GM13977 (cell line): ENCODE data around the gene PKP1.
"Not testable (repeated sequence)": the region's sequence is repeated elsewhere in the genome, so short reads cannot be mapped to it uniquely, and the experiment has no call there.

Source experiments
- DNase-seq: peaks from one replicate; pipeline ENCODE4 v3.0.0; 2012; ENCODE audit warnings: low spot score
- CTCF ChIP-seq: IDR thresholded peaks from 2 replicates; pipeline ENCODE4 v1.5.1; 2012; ENCODE audit warnings: mild to moderate bottlenecking, control low read depth; ENCODE audit not compliant: insufficient read depth; ENCODE audit errors: extremely low read depth, missing control alignments
- in situ Hi-C: fragments of 300-500 bp; cut with MboI; formaldehyde crosslinking; loops from one replicate; pipeline ENCODE4 v1.12.0; 2022; ENCODE audit warnings: low sequenced_read_pairs, low pct_unique_long_range_greater_than_20kb, mixed read lengths, inconsistent platforms; ENCODE audit not compliant: unreplicated experiment

The PKP1 gene

DNA sequence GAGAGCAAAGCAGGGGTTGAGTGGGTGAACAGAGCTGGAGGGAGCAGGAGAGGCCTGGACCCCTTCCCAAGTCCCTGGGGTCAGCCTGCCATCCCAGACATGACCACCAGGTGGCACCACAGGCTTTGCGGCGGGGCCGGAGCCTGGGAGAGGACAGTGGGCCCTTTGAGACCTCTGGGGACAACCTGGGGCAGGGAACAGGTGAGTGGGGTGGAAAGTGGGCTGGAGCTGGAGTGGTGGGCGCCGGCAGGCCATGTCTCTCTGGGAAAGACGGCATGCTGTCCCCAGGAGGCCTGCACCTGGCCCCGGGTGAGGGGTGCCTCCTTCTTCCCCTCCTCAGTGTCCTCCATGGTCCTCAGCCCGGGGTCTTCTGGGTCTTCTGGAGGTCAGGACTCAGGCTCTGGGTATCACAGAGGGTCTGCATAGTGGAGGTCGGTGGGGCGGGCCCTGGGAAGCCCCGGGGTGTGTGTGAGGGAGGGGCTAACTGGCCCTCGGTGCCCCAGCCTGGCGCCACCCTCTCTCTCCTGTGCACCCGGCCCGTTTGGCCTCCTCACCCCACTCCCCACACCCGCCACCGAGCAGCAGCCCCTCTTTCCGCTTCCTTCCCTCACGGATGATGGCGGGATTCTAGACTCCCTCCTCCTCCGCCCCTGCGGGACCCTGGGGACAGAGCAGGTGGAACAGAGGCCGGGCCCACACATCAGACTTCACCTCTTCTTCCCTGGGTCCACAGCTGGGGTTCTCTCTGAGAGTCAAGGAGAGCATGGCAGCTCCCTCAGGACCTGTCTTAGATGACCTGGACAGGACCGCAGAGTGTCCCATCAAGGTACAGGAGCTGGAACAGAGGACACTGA is 28.5 kb upstream of the PKP1 start:
- TF ChIP-seq CTCF, result peak; percentile 96
- DNase-seq, result peak; percentile 91
- in situ Hi-C loops, result no loop called here

DNA sequence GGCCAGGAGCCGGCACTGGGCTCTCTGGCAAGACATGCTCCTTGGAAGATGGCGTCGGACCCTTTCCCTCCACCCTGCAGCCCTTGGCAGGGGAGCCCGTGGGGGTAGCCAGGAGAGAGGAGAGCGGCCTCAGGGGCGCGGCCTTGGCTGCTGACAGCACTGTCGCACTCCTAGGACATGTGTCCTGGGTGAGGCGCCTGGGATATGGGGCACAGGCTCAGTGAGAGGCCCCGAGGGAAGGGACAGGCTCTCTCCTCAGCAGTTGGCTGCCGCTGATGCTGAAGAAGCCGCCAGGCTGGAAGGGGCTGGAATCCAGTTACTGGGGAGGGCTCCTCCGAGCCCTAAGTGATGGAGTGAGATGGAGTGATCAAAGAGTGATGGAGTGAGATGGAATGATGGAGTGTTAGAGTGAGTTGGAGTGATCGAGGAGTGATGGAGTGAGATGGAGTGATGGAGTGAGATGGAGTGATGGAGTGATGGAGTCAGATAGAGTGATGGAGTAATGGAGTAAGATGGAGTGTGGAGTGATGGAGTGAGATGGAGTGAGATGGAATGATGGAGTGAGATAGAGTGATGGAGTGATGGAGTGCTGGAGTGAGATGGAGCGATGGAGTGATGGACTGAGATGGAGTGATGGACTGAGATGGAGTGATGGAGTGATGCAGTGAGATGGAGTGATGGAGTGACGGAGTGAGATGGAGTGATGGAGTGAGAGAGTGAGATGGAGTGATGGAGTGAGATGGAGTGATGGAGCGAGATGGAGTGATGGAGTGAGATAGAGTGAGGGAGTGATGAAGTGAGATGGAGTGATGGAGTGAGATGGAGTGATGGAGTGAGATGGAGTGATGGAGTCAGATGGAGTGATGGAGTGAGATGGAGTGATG is 27.6 kb upstream of the PKP1 start:
- DNase-seq, result peak; percentile 17
- in situ Hi-C loops, result no loop called here
- no peak for TF ChIP-seq CTCF

DNA sequence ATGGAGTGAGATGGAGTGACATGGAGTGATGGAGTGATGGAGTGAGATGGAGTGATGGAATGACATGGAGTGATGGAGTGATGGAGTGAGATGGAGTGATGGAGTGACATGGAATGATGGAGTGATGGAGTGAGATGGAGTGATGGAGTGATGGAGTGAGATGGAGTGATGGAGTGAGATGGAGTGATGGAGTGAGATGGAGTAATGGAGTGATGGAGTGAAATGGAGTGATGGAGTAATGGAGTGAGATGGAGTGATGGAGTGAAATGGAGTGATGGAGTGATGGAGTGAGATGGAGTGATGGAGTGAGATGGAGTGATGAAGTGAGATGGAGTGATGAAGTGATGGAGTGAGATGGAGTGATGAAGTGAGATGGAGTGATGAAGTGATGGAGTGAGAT is 25.2 kb upstream of the PKP1 start:
- in situ Hi-C loops, DNase-seq: not testable (repeated sequence)

DNA sequence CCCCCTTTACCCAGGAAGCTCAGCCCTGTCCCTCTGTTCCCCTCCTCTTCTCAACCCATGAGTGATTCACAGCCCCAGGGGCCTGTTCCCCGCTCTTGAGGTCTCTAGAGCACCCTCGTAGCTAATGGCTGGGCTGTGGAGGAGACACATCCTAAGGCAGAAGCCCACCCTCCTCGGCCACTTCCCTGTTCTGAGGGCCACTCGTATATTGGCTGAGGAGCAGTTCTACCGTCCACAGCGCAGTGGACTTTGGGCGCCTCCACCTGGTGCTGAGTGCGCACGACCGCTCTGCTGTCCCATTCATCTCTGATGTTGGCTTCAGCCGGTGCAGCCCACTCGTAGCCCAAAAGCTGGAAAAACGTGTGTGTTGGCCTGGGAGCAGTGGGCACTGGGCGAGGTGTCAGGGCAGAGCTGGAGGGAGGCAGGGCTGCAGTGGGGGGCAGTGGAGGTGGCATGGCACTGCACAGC is 24.5 kb upstream of the PKP1 start:
- DNase-seq, result no peak
- no peak for TF ChIP-seq CTCF
- in situ Hi-C loops, result no loop called here

- in situ Hi-C loops, result no loop called here
- DNase-seq, result no peak
- TF ChIP-seq CTCF, result no peak
Observed at GRCh38 chr1:201259476-201260235, 23.6 kb upstream of the PKP1 start.

DNA sequence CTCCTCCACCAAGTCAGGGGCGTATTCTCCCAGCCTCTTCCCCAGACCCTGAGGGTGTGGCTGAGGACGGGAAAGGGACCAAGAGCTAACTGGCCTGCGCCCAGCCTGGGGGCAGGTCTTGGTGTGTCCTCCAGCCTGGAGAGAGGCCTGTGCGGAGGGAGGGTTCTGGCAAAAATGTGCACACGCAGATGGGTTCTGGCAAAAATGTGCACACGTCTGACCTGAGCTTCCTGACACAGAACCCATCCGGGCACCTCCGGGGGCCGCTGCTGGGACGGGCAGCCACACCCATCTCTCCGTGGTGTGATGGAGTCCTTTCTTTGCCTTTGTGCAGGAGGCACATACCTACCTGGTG is 23.1 kb upstream of the PKP1 start:
- in situ Hi-C loops, result no loop called here
- TF ChIP-seq CTCF, result no peak
- no peak for DNase-seq
